ENCODE data around the gene LRP1B.

- no peak for TF ChIP-seq CTCF (IDR thresholded peaks at IDR 0.05)
- TF ChIP-seq ZFX (IDR thresholded peaks at IDR 0.05; ENCODE audit: borderline replicate concordance), result no peak
Observed at GRCh38 chr2:140714586-140714985, 1416.2 kb downstream of the LRP1B start.
